Measurements from ENCODE around the gene MCHR1.
A peak's percentile ranks its signal among the peaks of the same experiment; 100 is the strongest.
"Not testable (repeated sequence)": the region's sequence is repeated elsewhere in the genome, so short reads cannot be mapped to it uniquely, and the experiment has no call there.

The MCHR1 gene

DNA sequence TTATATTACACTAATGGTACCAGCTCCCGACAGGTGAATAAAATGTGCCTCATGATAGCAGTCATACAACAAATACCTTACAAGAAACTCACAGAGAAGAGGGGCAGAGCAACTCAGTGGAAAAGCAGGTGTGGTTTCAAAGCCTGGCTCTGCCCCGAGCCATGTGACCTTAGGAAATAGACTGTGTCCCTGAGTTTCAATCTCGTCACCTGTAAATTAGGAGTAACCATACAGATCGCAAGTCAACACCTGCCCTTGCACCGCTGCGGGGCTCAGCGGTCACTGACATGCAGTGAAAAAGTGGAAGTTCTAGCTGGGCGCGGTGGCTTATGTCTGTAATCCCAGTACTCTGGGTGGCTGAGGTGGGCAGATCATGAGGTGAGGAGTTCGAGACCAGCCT, 30.9 kb upstream of the MCHR1 start:
- Histone ChIP-seq H3K27ac (no peak overlapping the region), H3K4me3 (no peak overlapping the region)
- DNase-seq (ENCODE audit: low spot score): no peak
- TF ChIP-seq, protein P1, sequence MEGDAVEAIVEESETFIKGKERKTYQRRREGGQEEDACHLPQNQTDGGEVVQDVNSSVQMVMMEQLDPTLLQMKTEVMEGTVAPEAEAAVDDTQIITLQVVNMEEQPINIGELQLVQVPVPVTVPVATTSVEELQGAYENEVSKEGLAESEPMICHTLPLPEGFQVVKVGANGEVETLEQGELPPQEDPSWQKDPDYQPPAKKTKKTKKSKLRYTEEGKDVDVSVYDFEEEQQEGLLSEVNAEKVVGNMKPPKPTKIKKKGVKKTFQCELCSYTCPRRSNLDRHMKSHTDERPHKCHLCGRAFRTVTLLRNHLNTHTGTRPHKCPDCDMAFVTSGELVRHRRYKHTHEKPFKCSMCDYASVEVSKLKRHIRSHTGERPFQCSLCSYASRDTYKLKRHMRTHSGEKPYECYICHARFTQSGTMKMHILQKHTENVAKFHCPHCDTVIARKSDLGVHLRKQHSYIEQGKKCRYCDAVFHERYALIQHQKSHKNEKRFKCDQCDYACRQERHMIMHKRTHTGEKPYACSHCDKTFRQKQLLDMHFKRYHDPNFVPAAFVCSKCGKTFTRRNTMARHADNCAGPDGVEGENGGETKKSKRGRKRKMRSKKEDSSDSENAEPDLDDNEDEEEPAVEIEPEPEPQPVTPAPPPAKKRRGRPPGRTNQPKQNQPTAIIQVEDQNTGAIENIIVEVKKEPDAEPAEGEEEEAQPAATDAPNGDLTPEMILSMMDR (IDR thresholded peaks at IDR 0.05): no peak

- Histone ChIP-seq H3K27ac (peak overlapping the region; percentile 97), H3K4me3 (peak overlapping the region; percentile 81)
- DNase-seq (ENCODE audit: low spot score): no peak
- TF ChIP-seq, protein P1 (IDR thresholded peaks at IDR 0.05): no peak
Observed at GRCh38 chr22:40651057-40651456, 28.2 kb upstream of the MCHR1 start.

GRCh38 chr22:40651563-40652501, 27.5 kb upstream of the MCHR1 start:
- peak overlapping the region; percentile 81 for H3K4me3 ChIP-seq
- peak overlapping the region; percentile 97 for H3K27ac ChIP-seq
- TF ChIP-seq, protein P1 (IDR thresholded peaks at IDR 0.05): no peak
- peak; percentile 99 for DNase-seq (ENCODE audit: low spot score)

GRCh38 chr22:40653361-40653760, 25.9 kb upstream of the MCHR1 start:
- H3K4me3 ChIP-seq: no peak overlapping the region
- no peak for DNase-seq (ENCODE audit: low spot score)
- TF ChIP-seq, protein P1 (IDR thresholded peaks at IDR 0.05): no peak
- H3K27ac ChIP-seq: peak overlapping the region; percentile 68 to 69

DNA sequence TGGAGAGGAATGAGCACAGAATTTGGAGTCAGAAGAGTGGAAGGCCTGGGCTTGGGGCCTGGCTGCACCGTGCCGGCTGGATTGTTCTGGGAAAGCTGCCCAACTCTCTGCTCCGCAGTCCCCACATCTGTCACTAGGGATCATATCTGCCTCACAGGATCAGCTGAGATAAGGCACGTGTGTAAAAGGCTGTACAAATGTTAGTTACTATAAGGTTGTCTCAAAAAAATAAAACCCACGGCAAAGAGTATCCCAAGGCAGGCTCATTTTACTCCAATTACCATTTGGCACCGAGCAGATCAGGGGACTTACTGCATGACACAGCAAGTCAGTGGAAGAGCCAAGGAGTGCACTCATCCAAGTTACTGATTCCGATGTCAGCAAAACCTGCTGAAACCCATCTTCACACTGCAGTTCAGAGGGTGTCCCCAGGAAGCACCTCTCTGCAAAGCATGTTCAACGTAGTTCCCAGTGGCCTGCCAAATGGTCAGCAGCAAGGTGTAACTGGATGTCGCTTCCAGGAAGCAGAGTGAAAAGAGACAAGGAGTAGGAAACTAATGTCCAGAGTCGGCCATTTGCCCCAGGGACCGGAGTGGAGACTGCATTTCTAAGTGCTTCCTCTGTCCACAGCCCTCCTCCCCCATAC, 24.6 kb upstream of the MCHR1 start:
- DNase-seq (ENCODE audit: low spot score): no peak
- H3K4me3 ChIP-seq: no peak overlapping the region
- TF ChIP-seq, protein P1 (IDR thresholded peaks at IDR 0.05): no peak

GRCh38 chr22:40655941-40656340, 23.3 kb upstream of the MCHR1 start:
- DNase-seq (ENCODE audit: low spot score); H3K4me3 ChIP-seq; H3K27ac ChIP-seq: not testable (repeated sequence)

More for the DNA sequence above, 24.6 kb upstream of the MCHR1 start:
- H3K27ac ChIP-seq: peak overlapping the region; percentile 68 to 69

DNA sequence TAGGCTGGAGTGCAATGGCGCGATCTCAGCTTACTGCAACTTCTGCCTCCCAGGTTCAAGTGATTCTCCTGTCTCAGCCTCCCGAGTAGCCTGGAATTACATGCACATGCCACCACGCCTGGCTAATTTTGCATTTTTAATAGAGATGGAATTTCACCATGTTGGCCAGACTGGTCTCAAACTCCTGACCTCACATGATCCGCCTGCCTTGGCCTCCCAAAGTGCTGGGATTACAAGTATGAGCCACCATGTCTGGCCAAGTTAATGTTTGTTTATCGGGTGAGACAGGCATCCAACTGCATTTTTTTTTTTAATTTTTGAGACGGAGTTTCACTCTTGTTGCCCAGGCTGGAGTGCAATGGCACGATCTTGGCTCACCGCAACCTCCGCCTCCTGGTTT, 22.6 kb upstream of the MCHR1 start:
- not testable (repeated sequence) for DNase-seq (ENCODE audit: low spot score); H3K4me3 ChIP-seq; H3K27ac ChIP-seq

GRCh38 chr22:40659166-40659565, 20.1 kb upstream of the MCHR1 start:
- no peak for DNase-seq (ENCODE audit: low spot score)
- Histone ChIP-seq H3K27ac (no peak overlapping the region), H3K4me3 (no peak overlapping the region)
- TF ChIP-seq, protein P1 (IDR thresholded peaks at IDR 0.05): no peak

All from coronary artery (tissue), 2 donors.